Large intestine (tissue), 3 donors: ENCODE data around the gene FHL2. TPM values are rescaled to one million over a fixed set of nuclear protein-coding genes. Genes with fewer than 3 reads are reported as not detected.

Source experiments
- DNase-seq, 2 donors: peaks; one replicate each; pipeline versions ENCODE4 v3.0.0 to v3.0.0-alpha.2; 2013
- H3K27ac ChIP-seq: one replicate; pipeline ENCODE4 v1.5.1; 2013; ENCODE audit warnings: low read length
- H3K27me3 ChIP-seq: 2 replicates; pipeline ENCODE4 v1.6.1; 2013; ENCODE audit warnings: low read length; ENCODE audit not compliant: control insufficient read depth, insufficient read depth
- H3K36me3 ChIP-seq: 2 replicates; pipeline ENCODE4 v1.6.1; 2013; ENCODE audit warnings: low read length; ENCODE audit not compliant: control insufficient read depth, insufficient read depth
- H3K4me1 ChIP-seq: one replicate; pipeline ENCODE4 v1.6.1; 2013; ENCODE audit warnings: low read length; ENCODE audit not compliant: control insufficient read depth, insufficient read depth
- H3K4me3 ChIP-seq: one replicate; pipeline ENCODE4 v1.5.1; 2013; ENCODE audit warnings: low read length
- H3K9me3 ChIP-seq: one replicate; pipeline ENCODE4 v1.6.1; 2013; ENCODE audit warnings: mild to moderate bottlenecking, low read depth, low read length, moderate library complexity; ENCODE audit not compliant: control insufficient read depth
- WGBS: methylation state at CpG from one replicate; pipeline ENCODE4 v1.1.5; 2013; ENCODE audit warnings: low lambda C conversion rate; ENCODE audit not compliant: insufficient coverage; 5-methylcytosine and 5-hydroxymethylcytosine counted together
- polyA plus RNA-seq: library from polyadenylated mRNA; unstranded; fragments of 120-200 nt; gene quantifications from one replicate; pipeline ENCODE4 v1.2.1, GENCODE V29; 2013

FHL2 gene
- polyA plus RNA-seq, 1 donor, result 28.3 TPM

GRCh38 chr2:105371156-105371555 is 27.7 kb downstream of the FHL2 start:
- peaks cover 8% of the 10 kb centered on the region for H3K36me3 ChIP-seq
- no peak overlapping the region for H3K27ac ChIP-seq
- DNase-seq, result peak in 1 of 2 donors; percentile 38
- WGBS, result no CpG with 5 or more reads among the region's 10 CpGs
- no peaks in the 10 kb centered on the region for H3K4me1 ChIP-seq
- H3K27me3 ChIP-seq, result no peaks in the 10 kb centered on the region
- no peak overlapping the region for H3K4me3 ChIP-seq
- no peaks in the 10 kb centered on the region for H3K9me3 ChIP-seq

GRCh38 chr2:105369777-105370690 is 28.8 kb downstream of the FHL2 start:
- Histone ChIP-seq H3K27ac (no peak overlapping the region), H3K9me3 (no peaks in the 10 kb centered on the region), H3K4me1 (no peaks in the 10 kb centered on the region), H3K36me3 (peaks cover 13% of the 10 kb centered on the region), H3K4me3 (no peak overlapping the region), H3K27me3 (no peaks in the 10 kb centered on the region)
- 90% methylated on average over 2 of the region's 30 CpGs for WGBS
- peak; percentile 80 to 84 for DNase-seq

- no peak for DNase-seq
- Histone ChIP-seq H3K4me3 (no peak overlapping the region), H3K36me3 (peaks cover 16% of the 10 kb centered on the region), H3K27me3 (no peaks in the 10 kb centered on the region), H3K9me3 (no peaks in the 10 kb centered on the region), H3K4me1 (no peaks in the 10 kb centered on the region), H3K27ac (no peak overlapping the region)
- WGBS, result no CpG with 5 or more reads among the region's 8 CpGs
Observed at GRCh38 chr2:105368759-105369408, 30.0 kb downstream of the FHL2 start.

- no peak for DNase-seq
- Histone ChIP-seq H3K4me3 (no peak overlapping the region), H3K27me3 (no peaks in the 10 kb centered on the region), H3K4me1 (no peaks in the 10 kb centered on the region), H3K9me3 (no peaks in the 10 kb centered on the region), H3K36me3 (peaks cover 30% of the 10 kb centered on the region), H3K27ac (no peak overlapping the region)
- WGBS, result no CpG with 5 or more reads among the region's 3 CpGs
Observed at GRCh38 chr2:105365206-105365605, 33.6 kb downstream of the FHL2 start.

- Histone ChIP-seq H3K9me3 (no peaks in the 10 kb centered on the region), H3K4me3 (no peak overlapping the region), H3K27ac (no peak overlapping the region), H3K4me1 (no peaks in the 10 kb centered on the region), H3K36me3 (peaks cover 33% of the 10 kb centered on the region), H3K27me3 (no peaks in the 10 kb centered on the region)
- DNase-seq, result no peak
- WGBS, result 74% methylated on average over 2 of the region's 5 CpGs
Observed at GRCh38 chr2:105364436-105365139, 34.3 kb downstream of the FHL2 start.

- peaks cover 45% of the 10 kb centered on the region for H3K36me3 ChIP-seq
- H3K27ac ChIP-seq, result no peak overlapping the region
Observed at GRCh38 chr2:105362862-105363591, 35.8 kb downstream of the FHL2 start.

GRCh38 chr2:105361102-105361889 is 37.6 kb downstream of the FHL2 start:
- Histone ChIP-seq H3K4me1 (no peaks in the 10 kb centered on the region), H3K36me3 (peaks cover 56% of the 10 kb centered on the region), H3K27ac (no peak overlapping the region), H3K9me3 (peaks cover 19% of the 10 kb centered on the region), H3K27me3 (no peaks in the 10 kb centered on the region), H3K4me3 (no peak overlapping the region)
- WGBS, result 87% methylated on average over 4 of the region's 11 CpGs
- DNase-seq, result no peak

More at GRCh38 chr2:105362862-105363591, 35.8 kb downstream of the FHL2 start:
- no peak overlapping the region for H3K4me3 ChIP-seq
- DNase-seq, result no peak
- no peaks in the 10 kb centered on the region for H3K4me1 ChIP-seq
- H3K9me3 ChIP-seq, result peaks cover 6% of the 10 kb centered on the region
- WGBS, result no CpG with 5 or more reads among the region's 15 CpGs
- H3K27me3 ChIP-seq, result no peaks in the 10 kb centered on the region

- H3K27ac ChIP-seq, result no peak overlapping the region
- peaks cover 63% of the 10 kb centered on the region for H3K36me3 ChIP-seq
- no peaks in the 10 kb centered on the region for H3K27me3 ChIP-seq
- no peaks in the 10 kb centered on the region for H3K4me1 ChIP-seq
- DNase-seq, result no peak
- H3K4me3 ChIP-seq, result no peak overlapping the region
- WGBS, result 93% methylated on average over 3 of the region's 6 CpGs
- H3K9me3 ChIP-seq, result peaks cover 22% of the 10 kb centered on the region
Observed at GRCh38 chr2:105358593-105358992, 40.3 kb downstream of the FHL2 start.

- 100% methylated on average over 1 of the region's 1 CpG for WGBS
Observed at GRCh38 chr2:105357122-105357521, 41.7 kb downstream of the FHL2 start.

More at GRCh38 chr2:105357122-105357521, 41.7 kb downstream of the FHL2 start:
- H3K4me1 ChIP-seq, result no peaks in the 10 kb centered on the region
- no peak overlapping the region for H3K27ac ChIP-seq
- DNase-seq, result no peak
- no peak overlapping the region for H3K4me3 ChIP-seq
- peaks cover 60% of the 10 kb centered on the region for H3K36me3 ChIP-seq
- H3K9me3 ChIP-seq, result peaks cover 22% of the 10 kb centered on the region
- H3K27me3 ChIP-seq, result no peaks in the 10 kb centered on the region
